Panc1 (cell line): ENCODE measurements around the gene CERT1. TPM values are rescaled to one million over a fixed set of nuclear protein-coding genes. Genes with fewer than 3 reads are reported as not detected.

Source experiments
- ATAC-seq: fragments of 200-7000 bp; cut with Tn5 transposase; 2 replicates; pipeline ENCODE4 v1.9.1; 2020; ENCODE audit warnings: mild to moderate bottlenecking, moderate library complexity
- BruUV-seq: library from RNA; stranded (reverse); fragments of 400-500 nt; replicated peaks from 2 replicates; lab custom pipeline; 2021; lab: Mats Ljungman, UMichigan
- CTCF ChIA-PET: fragments of 300-600 bp; sonication (Branson Sonifier 250); formaldehyde crosslinking; loops from one replicate; lab custom pipeline; 2022; ENCODE audit warnings: antibody characterized with exemption; lab: Charles Lee
- POLR2A ChIA-PET: fragments of 300-600 bp; sonication (Branson Sonifier 250); formaldehyde crosslinking; loops from one replicate; lab custom pipeline; 2022; ENCODE audit warnings: antibody characterized with exemption; lab: Charles Lee
- DNase-seq: peaks from one replicate; pipeline ENCODE4 v3.0.0-alpha.2; 2010; ENCODE audit warnings: low read depth, low spot score
- H3K27ac ChIP-seq: 2 replicates; pipeline ENCODE4 v1.5.1; 2011; ENCODE audit warnings: mild to moderate bottlenecking, low read length, inconsistent platforms
- H3K27me3 ChIP-seq: fragments of 200-500 bp; sonication (Bioruptor generic); 2 replicates; pipeline ENCODE4 v1.6.0; 2014; ENCODE audit warnings: low read length, inconsistent platforms; ENCODE audit not compliant: control insufficient read depth, insufficient read depth
- H3K36me3 ChIP-seq: fragments of 200-500 bp; sonication (Bioruptor generic); 2 replicates; pipeline ENCODE4 v1.5.1; 2014; ENCODE audit warnings: inconsistent platforms, mild to moderate bottlenecking, low read length, moderate library complexity; ENCODE audit not compliant: control insufficient read depth, insufficient read depth
- H3K4me1 ChIP-seq: 2 replicates; pipeline ENCODE4 v1.5.1; 2011; ENCODE audit warnings: inconsistent platforms, mild to moderate bottlenecking, low read length, moderate library complexity; ENCODE audit not compliant: control insufficient read depth, insufficient read depth
- H3K4me3 ChIP-seq, 2 experiments: 2 replicates each; pipeline ENCODE4 v1.5.1; 2011 to 2012; ENCODE audit warnings: low read depth in 2 of 2, low read length in 2 of 2, mild to moderate bottlenecking in 2 of 2, inconsistent platforms in 1 of 2, moderate library complexity in 1 of 2
- H3K9me3 ChIP-seq: fragments of 200-500 bp; sonication (Bioruptor generic); 2 replicates; pipeline ENCODE4 v1.5.1; 2014; ENCODE audit warnings: low read depth, mild to moderate bottlenecking, inconsistent platforms, low read length, moderate library complexity; ENCODE audit not compliant: control insufficient read depth, insufficient read depth
- POLR2AphosphoS5 ChIP-seq: IDR thresholded peaks from 2 replicates; pipeline ENCODE4 v1.6.1; 2012; ENCODE audit warnings: mild to moderate bottlenecking, low read depth, low read length, moderate library complexity
- SIN3A ChIP-seq: IDR thresholded peaks from 2 replicates; pipeline ENCODE4 v1.6.1; 2012; ENCODE audit warnings: low read depth, mild to moderate bottlenecking, low read length, moderate library complexity, borderline replicate concordance; ENCODE audit not compliant: insufficient read depth
- TCF7L2 ChIP-seq: IDR thresholded peaks from 2 replicates; pipeline ENCODE4 v1.6.1; 2011; ENCODE audit warnings: mild to moderate bottlenecking, low read depth, low read length, inconsistent platforms
- in situ Hi-C: cut with HindIII; loops from 2 replicates; pipeline ENCODE4 v1.10.0; 2016; ENCODE audit warnings: low sequenced_read_pairs, low pct_unique_long_range_greater_than_20kb
- intact Hi-C: fragments of 100-400 bp; cut with micrococcal nuclease; formaldehyde crosslinking; loops from one replicate; pipeline ENCODE4 v1.10.0; 2022; ENCODE audit not compliant: unreplicated experiment
- total RNA-seq: library from RNA; stranded (reverse); gene quantifications from one replicate; pipeline ENCODE4 v1.2.1, GENCODE V29; 2021; ENCODE audit not compliant: unreplicated experiment
- TF ChIP-seq, protein P1 (sequence below): fragments of 450-650 bp; IDR thresholded peaks from 2 replicates; pipeline ENCODE4 v1.5.1; 2017; ENCODE audit warnings: mild to moderate bottlenecking
- TF ChIP-seq, protein P2 (sequence below), 2 experiments: IDR thresholded peaks; 2 replicates each; pipeline ENCODE4 v1.6.1; 2011 to 2012; ENCODE audit warnings: low read depth in 2 of 2, control low read depth in 1 of 2, low read length in 1 of 2, mild to moderate bottlenecking in 1 of 2, moderate library complexity in 1 of 2; ENCODE audit not compliant: insufficient read depth in 1 of 2

Gene CERT1
- total RNA-seq, 1 experiment from 2014 or later, result 26.7 TPM

DNA sequence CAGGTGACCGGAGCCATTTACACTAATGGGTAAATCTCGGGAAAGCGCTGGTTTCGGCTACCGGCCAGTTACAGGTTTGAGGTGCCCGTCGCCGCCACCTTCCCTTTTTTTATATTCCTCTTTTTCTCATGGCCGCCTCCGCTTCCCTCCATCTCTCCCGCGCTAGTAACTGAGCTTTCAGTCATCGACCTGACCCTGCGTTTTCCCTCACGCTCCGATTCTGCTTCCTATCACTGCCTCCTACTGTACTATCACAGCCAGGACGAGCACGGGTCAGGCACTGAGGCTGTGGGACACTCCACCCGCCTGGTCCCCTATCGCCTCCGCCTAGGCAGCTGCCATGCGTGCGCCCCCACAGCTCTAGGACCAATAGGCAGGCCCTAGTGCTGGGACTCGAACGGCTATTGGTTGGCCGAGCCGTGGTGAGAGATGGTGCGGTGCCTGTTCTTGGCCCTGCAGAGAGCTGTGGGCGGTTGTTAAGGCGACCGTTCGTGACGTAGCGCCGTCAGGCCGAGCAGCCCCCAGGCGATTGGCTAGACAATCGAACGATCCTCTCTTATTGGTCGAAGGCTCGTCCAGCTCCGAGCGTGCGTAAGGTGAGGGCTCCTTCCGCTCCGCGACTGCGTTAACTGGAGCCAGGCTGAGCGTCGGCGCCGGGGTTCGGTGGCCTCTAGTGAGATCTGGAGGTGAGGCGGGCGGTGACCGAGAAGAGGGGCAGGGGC lies 174.7 kb downstream of the CERT1 start, which contains the start of gene HMGCR:
Gene HMGCR (plus strand): TSS at position 606 of the 722 bp plus-strand sequence. CDS start 5,386 bp downstream, outside the sequence.
- ChIA-PET CTCF (interaction anchor here (0.6 to 1.4 kb wide), 4 partner anchors 9 to 146 kb away, joined by 3 to 20 read pairs (median 8); partner anchors contain the start of gene ANKRD31), POLR2A (interaction anchor here (0.6 to 1.3 kb wide), 11 partner anchors 9 to 1594 kb away, joined by 3 to 12 read pairs (median 5); partner anchors contain the start of gene ANKRD31)
- BruUV-seq, result no TSS peak
- ATAC-seq (peak; percentile 99), DNase-seq (peak; percentile 97)
- H3K27ac ChIP-seq, result peak within 1 kb of the TSS; percentile 85
- H3K4me3 ChIP-seq, result peak within 1 kb of the TSS; percentile 70 to 97
- H3K36me3 ChIP-seq, result peaks cover 2% of the 10 kb centered on the region
- in situ Hi-C loops (no loop called here), intact Hi-C loops (loop anchor here (5.0 kb wide), 1 partner anchor 284 kb away; the partner anchor contains the start of gene GCNT4)
- H3K9me3 ChIP-seq, result no peaks in the 10 kb centered on the region
- peaks cover 26% of the 10 kb centered on the region for H3K4me1 ChIP-seq
- TF ChIP-seq TCF7L2 (no peak), POLR2AphosphoS5 (peak; percentile 86), SIN3A (0 out of 2 replicates have a peak, but pooled peaks have one; percentile 10)
- TF ChIP-seq, protein P1, sequence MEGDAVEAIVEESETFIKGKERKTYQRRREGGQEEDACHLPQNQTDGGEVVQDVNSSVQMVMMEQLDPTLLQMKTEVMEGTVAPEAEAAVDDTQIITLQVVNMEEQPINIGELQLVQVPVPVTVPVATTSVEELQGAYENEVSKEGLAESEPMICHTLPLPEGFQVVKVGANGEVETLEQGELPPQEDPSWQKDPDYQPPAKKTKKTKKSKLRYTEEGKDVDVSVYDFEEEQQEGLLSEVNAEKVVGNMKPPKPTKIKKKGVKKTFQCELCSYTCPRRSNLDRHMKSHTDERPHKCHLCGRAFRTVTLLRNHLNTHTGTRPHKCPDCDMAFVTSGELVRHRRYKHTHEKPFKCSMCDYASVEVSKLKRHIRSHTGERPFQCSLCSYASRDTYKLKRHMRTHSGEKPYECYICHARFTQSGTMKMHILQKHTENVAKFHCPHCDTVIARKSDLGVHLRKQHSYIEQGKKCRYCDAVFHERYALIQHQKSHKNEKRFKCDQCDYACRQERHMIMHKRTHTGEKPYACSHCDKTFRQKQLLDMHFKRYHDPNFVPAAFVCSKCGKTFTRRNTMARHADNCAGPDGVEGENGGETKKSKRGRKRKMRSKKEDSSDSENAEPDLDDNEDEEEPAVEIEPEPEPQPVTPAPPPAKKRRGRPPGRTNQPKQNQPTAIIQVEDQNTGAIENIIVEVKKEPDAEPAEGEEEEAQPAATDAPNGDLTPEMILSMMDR, result peak; percentile 51
- TF ChIP-seq, protein P2, sequence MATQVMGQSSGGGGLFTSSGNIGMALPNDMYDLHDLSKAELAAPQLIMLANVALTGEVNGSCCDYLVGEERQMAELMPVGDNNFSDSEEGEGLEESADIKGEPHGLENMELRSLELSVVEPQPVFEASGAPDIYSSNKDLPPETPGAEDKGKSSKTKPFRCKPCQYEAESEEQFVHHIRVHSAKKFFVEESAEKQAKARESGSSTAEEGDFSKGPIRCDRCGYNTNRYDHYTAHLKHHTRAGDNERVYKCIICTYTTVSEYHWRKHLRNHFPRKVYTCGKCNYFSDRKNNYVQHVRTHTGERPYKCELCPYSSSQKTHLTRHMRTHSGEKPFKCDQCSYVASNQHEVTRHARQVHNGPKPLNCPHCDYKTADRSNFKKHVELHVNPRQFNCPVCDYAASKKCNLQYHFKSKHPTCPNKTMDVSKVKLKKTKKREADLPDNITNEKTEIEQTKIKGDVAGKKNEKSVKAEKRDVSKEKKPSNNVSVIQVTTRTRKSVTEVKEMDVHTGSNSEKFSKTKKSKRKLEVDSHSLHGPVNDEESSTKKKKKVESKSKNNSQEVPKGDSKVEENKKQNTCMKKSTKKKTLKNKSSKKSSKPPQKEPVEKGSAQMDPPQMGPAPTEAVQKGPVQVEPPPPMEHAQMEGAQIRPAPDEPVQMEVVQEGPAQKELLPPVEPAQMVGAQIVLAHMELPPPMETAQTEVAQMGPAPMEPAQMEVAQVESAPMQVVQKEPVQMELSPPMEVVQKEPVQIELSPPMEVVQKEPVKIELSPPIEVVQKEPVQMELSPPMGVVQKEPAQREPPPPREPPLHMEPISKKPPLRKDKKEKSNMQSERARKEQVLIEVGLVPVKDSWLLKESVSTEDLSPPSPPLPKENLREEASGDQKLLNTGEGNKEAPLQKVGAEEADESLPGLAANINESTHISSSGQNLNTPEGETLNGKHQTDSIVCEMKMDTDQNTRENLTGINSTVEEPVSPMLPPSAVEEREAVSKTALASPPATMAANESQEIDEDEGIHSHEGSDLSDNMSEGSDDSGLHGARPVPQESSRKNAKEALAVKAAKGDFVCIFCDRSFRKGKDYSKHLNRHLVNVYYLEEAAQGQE (IDR thresholded peaks at IDR 0.05; ENCODE audit: insufficient read depth in 1 of 2, low read depth in 2 of 2, low read length in 1 of 2), result peak in 1 of 2 experiments; percentile 24; a peak in 1 of 4 replicates
- H3K27me3 ChIP-seq, result no peaks in the 10 kb centered on the region

DNA sequence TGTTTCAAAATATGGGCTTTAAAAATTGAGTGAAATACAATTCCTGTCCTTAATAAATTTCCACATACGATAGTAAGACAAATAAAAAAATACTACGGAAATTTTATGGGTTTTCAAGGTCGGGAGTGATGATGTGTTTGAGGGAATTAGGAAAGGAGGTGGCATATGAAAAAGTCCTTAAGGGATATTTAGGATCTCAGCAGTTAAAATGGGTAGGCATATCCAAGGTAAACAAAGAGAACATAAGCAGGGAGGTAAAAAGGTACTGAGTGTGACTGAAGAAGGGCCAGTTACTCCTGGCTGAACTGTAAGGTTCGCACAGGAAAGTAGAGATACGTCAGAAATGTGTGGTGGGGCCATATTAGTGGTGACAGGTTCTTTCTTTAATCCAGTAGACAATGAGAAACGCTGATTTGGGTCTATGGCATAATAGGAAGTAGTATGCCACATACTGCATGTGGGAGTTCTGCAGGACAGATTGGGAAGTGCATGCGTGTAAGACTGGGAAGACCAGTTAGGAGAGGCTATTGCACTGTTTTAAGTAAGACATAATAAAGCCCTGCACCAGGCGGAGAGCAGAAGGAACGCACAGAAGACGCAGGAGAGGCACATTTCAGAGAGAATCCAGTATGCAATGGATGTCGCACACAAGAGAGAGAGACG lies 175.3 kb downstream of the CERT1 start:
- H3K4me3 ChIP-seq, result peak overlapping the region; percentile 70 to 97
- intact Hi-C loops, result loop anchor here (5.0 kb wide), 1 partner anchor 284 kb away; the partner anchor contains the start of gene GCNT4
- CTCF ChIA-PET, result interaction anchor here (1.4 kb wide), 1 partner anchor 99 kb away, joined by 20 read pairs; the partner anchor contains the start of gene ANKRD31

More for the DNA sequence above, 175.3 kb downstream of the CERT1 start:
- Histone ChIP-seq H3K27me3 (no peaks in the 10 kb centered on the region), H3K36me3 (peaks cover 2% of the 10 kb centered on the region), H3K9me3 (no peaks in the 10 kb centered on the region), H3K4me1 (peaks cover 22% of the 10 kb centered on the region), H3K27ac (peak overlapping the region; percentile 85)
- BruUV-seq, result TSS peak; percentile 99
- POLR2A ChIA-PET, result interaction anchor here (1.0 to 1.3 kb wide), 2 partner anchors 15 to 99 kb away, joined by 3 to 6 read pairs; partner anchors contain the start of gene ANKRD31
- ATAC-seq (peak; percentile 82), DNase-seq (peak; percentile 53)
- in situ Hi-C loops, result no loop called here
- 0 out of 2 replicates have a peak, but pooled peaks have one; percentile 16 for TF ChIP-seq SIN3A
- TF ChIP-seq, protein P1, result no peak; the same call in 1 of the 2 replicates
- TF ChIP-seq, protein P2 (IDR thresholded peaks at IDR 0.05; ENCODE audit: insufficient read depth in 1 of 2, low read depth in 2 of 2, low read length in 1 of 2), result no peak
- 0 out of 2 replicates have a peak, but pooled peaks have one; percentile 5 for TF ChIP-seq POLR2AphosphoS5
- TF ChIP-seq TCF7L2, result no peak
